ENCODE results near the gene PLGRKT. TPM values are rescaled to one million over a fixed set of nuclear protein-coding genes. Genes with fewer than 3 reads are reported as not detected.

PLGRKT gene
- total RNA-seq, 1 experiment from 2014 or later: 19.2 TPM

Other genes starting within 250 kb of the PLGRKT start
- not detected in 3 replicates for gene INSL4, start 206.5 kb downstream of the PLGRKT start, total RNA-seq (2021)
- 4.0 to 4.7 TPM (median 4.3 TPM) in 3 replicates for gene RLN2, start 133.2 kb downstream of the PLGRKT start, total RNA-seq (2021)
- gene RLN1, start 98.0 kb downstream of the PLGRKT start, total RNA-seq (2021): 0.66 to 0.89 TPM (median 0.87 TPM) in 3 replicates
- 0.05 to 0.42 TPM (median 0.21 TPM) in 3 replicates for gene CD274, start 12.6 kb upstream of the PLGRKT start, total RNA-seq (2021)
- not detected in 3 replicates for gene PDCD1LG2, start 72.6 kb upstream of the PLGRKT start, total RNA-seq (2021)
- 17.4 to 18.9 TPM (median 17.8 TPM) in 3 replicates for gene RIC1, start 191.2 kb upstream of the PLGRKT start, total RNA-seq (2021)